Psoas muscle (tissue), 8 donors: Measurements from ENCODE around the gene PJA2. TPM values are rescaled to one million over a fixed set of nuclear protein-coding genes. Genes with fewer than 3 reads are reported as not detected.
A peak's percentile ranks its signal among the peaks of the same experiment; 100 is the strongest.

ENCODE experiments used
- ATAC-seq, 4 donors: fragments of 200-7000 bp; cut with Tn5 transposase; one replicate each; pipeline ENCODE4 v1.9.1; 2020; ENCODE audit warnings: moderate library complexity in 3 of 4, mild to moderate bottlenecking in 2 of 4
- DNase-seq, 2 donors: peaks; one replicate each; pipeline ENCODE4 v3.0.0-alpha.2; 2020
- H3K27ac ChIP-seq: fragments of 200-600 bp; one replicate; pipeline ENCODE4 v1.8.0; 2022
- H3K27me3 ChIP-seq, 3 donors: fragments of 200-600 bp in 1 of 3; one replicate each; pipeline versions ENCODE4 v1.6.1 to v1.8.0; 2013 to 2022; ENCODE audit warnings: low read length in 2 of 3, mild to moderate bottlenecking in 2 of 3, moderate library complexity in 1 of 3; ENCODE audit not compliant: insufficient read depth in 3 of 3
- H3K36me3 ChIP-seq, 2 donors: fragments of 200-600 bp in 1 of 2; one replicate each; pipeline versions ENCODE4 v1.6.1 to v1.8.0; 2013 to 2022; ENCODE audit warnings: low read depth in 1 of 2, mild to moderate bottlenecking in 1 of 2, moderate library complexity in 1 of 2; ENCODE audit not compliant: insufficient read depth in 1 of 2
- H3K4me1 ChIP-seq: fragments of 200-600 bp; one replicate; pipeline ENCODE4 v1.8.0; 2022
- H3K4me3 ChIP-seq: fragments of 200-600 bp; one replicate; pipeline ENCODE4 v1.8.0; 2022; ENCODE audit warnings: mild to moderate bottlenecking
- H3K9me3 ChIP-seq: fragments of 200-600 bp; one replicate; pipeline ENCODE4 v1.8.0; 2022
- CTCF ChIP-seq: fragments of 200-600 bp; IDR thresholded peaks from one replicate; pipeline ENCODE4 v1.8.0; 2022; ENCODE audit warnings: antibody characterized with exemption
- WGBS, 3 donors: extraction: QIAGEN DNeasy Blood & Tissue Kit; methylation state at CpG; one replicate each; pipeline versions ENCODE4 v1.1.6 to v1.1.7; 2013; 5-methylcytosine and 5-hydroxymethylcytosine counted together
- intact Hi-C, 2 donors: fragments of 100-400 bp; cut with DNase I; formaldehyde crosslinking; loops; one replicate each; pipeline versions ENCODE4 v1.11.0 to v1.14.2; 2022
- polyA plus RNA-seq, 3 donors: library from polyadenylated mRNA; stranded (reverse); fragments of 200-250 nt; gene quantifications; one replicate each; pipeline ENCODE4 v1.2.3, GENCODE V29; 2013
- total RNA-seq, 4 donors: library from RNA; stranded (reverse); fragmentation: NEBNext Ultra II Directional in 2 of 4; extraction: Animal tissue kit (Norgen Biotek cat#: 25700) in 2 of 4; gene quantifications; one replicate each; pipeline versions ENCODE4 v1.2.1 to v1.2.4, GENCODE V29; 2021 to 2023
- donor health status: healthy with polysubstance abuse.
- donor health status: DM: no; HTN: no; CAD: no; lungs with moderate emphysema.
- donor health status: Bipolar disorder and iron deficiency.
- donor health status: healthy.
- donor health status: DM: yes; HTN: yes; CAD: no.
- donor health status: DM: no; HTN: no; CAD: no.
- donor health status: DM: no; HTN: no; CAD: no.
- donor health status: DM: yes; HTN: yes; CAD: no.

Gene PJA2
- total and polyA plus RNA-seq, 7 donors = 20.9 to 66.9 (median 39.3) TPM

GRCh38 chr5:109328626-109329025 is 81.1 kb downstream of the PJA2 start:
- Histone ChIP-seq H3K9me3 (no peaks in the 10 kb centered on the region), H3K4me1 (no peaks in the 10 kb centered on the region), H3K27me3 (no peaks in the 10 kb centered on the region), H3K4me3 (no peak overlapping the region), H3K27ac (no peak overlapping the region), H3K36me3 (peaks cover 0 to 7% of the 10 kb centered on the region in 2 donors)
- TF ChIP-seq CTCF = no peak
- no peak for DNase-seq
- intact Hi-C loops = no loop called here
- WGBS, 3 donors = 77 to 91% (median 83%) methylated on average over 1 of the region's 1 CpG
- no peak for ATAC-seq

GRCh38 chr5:109327570-109327969 is 82.2 kb downstream of the PJA2 start:
- Histone ChIP-seq H3K4me3 (no peak overlapping the region), H3K9me3 (no peaks in the 10 kb centered on the region), H3K36me3 (no peaks in the 10 kb centered on the region), H3K4me1 (no peaks in the 10 kb centered on the region), H3K27me3 (no peaks in the 10 kb centered on the region), H3K27ac (no peak overlapping the region)
- no peak for ATAC-seq
- 76 to 97% (median 96%) methylated on average over 3 of the region's 3 CpGs for WGBS, 3 donors
- no peak for DNase-seq
- no peak for TF ChIP-seq CTCF
- intact Hi-C loops = no loop called here

DNA sequence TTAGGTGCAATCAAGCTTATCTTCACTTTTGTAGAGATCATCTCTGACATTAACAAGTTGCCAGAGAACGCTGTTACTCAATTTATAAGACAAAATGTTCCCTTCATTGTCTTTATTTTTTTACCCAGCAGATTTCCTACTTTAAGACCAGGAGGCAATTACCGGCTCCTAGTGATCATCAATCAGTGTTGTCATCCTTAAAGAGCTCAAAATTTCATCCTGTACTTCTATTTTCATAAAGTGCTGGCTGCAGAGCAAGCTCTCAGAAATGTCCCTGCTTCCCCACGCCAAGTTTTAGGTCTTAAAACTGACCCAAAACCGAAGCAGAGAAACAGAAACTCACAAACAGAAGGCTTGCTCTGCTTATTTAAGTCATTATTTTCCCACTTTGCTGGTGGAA is 82.9 kb downstream of the PJA2 start:
- Histone ChIP-seq H3K27ac (no peak overlapping the region), H3K36me3 (no peaks in the 10 kb centered on the region), H3K4me3 (no peak overlapping the region), H3K27me3 (no peaks in the 10 kb centered on the region), H3K9me3 (no peaks in the 10 kb centered on the region), H3K4me1 (no peaks in the 10 kb centered on the region)
- intact Hi-C loops = no loop called here
- no peak for TF ChIP-seq CTCF
- no peak for DNase-seq
- WGBS, 3 donors = 37 to 50% (median 38%) methylated on average over 4 of the region's 4 CpGs
- peak in 1 of 4 donors; percentile 21 for ATAC-seq

DNA sequence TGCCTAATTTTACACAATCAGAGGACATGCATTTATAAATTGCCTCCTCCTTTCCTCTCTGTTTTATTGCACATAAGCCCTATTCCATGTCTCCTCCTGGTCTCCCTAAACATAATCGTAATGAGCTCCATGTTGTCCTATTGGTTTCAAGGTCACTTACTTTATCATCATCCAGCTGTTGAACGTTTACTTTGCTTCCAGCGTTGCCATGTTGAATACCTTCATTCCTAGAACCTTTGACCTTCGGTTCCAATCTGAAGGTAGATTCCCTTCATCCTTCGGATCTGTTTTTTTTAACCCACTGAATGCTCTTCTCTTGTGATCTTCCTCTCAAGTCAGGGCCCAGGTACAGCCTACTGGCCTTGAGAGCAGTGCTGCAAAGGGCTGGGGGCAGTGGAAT is 84.3 kb downstream of the PJA2 start:
- DNase-seq (no peak), ATAC-seq (no peak)
- Histone ChIP-seq H3K27me3 (no peaks in the 10 kb centered on the region), H3K27ac (no peak overlapping the region), H3K4me1 (no peaks in the 10 kb centered on the region), H3K9me3 (no peaks in the 10 kb centered on the region), H3K4me3 (no peak overlapping the region), H3K36me3 (no peaks in the 10 kb centered on the region)
- no peak for TF ChIP-seq CTCF
- WGBS, 3 donors = 79 to 84% (median 83%) methylated on average over 5 of the region's 5 CpGs
- intact Hi-C loops = no loop called here

DNA sequence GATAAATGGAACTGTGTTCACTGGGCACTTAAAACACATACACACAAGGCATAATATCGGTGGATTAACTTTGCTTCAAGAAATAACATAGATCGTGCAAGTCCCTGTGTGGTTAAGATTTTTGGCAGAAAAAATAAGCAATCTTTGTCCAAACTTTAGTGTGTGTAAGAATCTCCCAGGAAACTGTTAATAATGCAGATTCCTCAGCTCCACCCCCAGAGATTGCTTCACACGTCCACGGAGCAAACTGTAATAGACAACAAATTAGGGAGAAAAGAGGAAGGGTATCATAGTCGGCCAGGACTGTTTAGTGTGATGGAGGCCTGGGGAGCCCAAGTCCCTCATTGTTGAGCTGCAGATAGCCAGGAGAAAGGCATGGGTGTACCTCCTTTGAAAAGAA is 84.8 kb downstream of the PJA2 start:
- H3K4me1 ChIP-seq = no peaks in the 10 kb centered on the region
- intact Hi-C loops = no loop called here
- H3K36me3 ChIP-seq = no peaks in the 10 kb centered on the region
- H3K27me3 ChIP-seq = no peaks in the 10 kb centered on the region
- 60 to 69% (median 66%) methylated on average over 5 of the region's 5 CpGs for whole genome bisulfite sequencing, 3 donors
- ATAC-seq (no peak), DNase-seq (no peak)
- TF ChIP-seq CTCF = no peak
- no peak overlapping the region for H3K27ac ChIP-seq
- H3K4me3 ChIP-seq = no peak overlapping the region
- H3K9me3 ChIP-seq = no peaks in the 10 kb centered on the region
